GM23248 (cell line): ENCODE results near the gene WDR27. TPM values are rescaled to one million over a fixed set of nuclear protein-coding genes. Genes with fewer than 3 reads are reported as not detected.
A peak's percentile ranks its signal among the peaks of the same experiment; 100 is the strongest.

Experiments used
- DNase-seq: peaks from one replicate; pipeline ENCODE4 v3.0.0-alpha.2; 2015
- H2AFZ ChIP-seq: fragments of 200-600 bp; sonication (generic); 2 replicates; pipeline ENCODE4 v1.6.1; 2016; ENCODE audit warnings: antibody characterized with exemption
- H3F3A ChIP-seq: fragments of 200-600 bp; sonication (generic); 2 replicates; pipeline ENCODE4 v1.6.1; 2016; ENCODE audit warnings: mild to moderate bottlenecking, antibody characterized with exemption, mixed run types; ENCODE audit not compliant: insufficient read depth
- H3K27ac ChIP-seq: fragments of 200-600 bp; sonication (generic); 2 replicates; pipeline ENCODE4 v1.5.1; 2016; ENCODE audit warnings: mild to moderate bottlenecking
- H3K27me3 ChIP-seq: fragments of 200-600 bp; sonication (generic); replicated peaks from 2 replicates; pipeline ENCODE4 v1.6.1; 2016; ENCODE audit warnings: mild to moderate bottlenecking; ENCODE audit not compliant: insufficient read depth
- H3K36me3 ChIP-seq: fragments of 200-600 bp; sonication (generic); 2 replicates; pipeline ENCODE4 v1.6.1; 2016; ENCODE audit warnings: low read depth, mild to moderate bottlenecking
- H3K4me1 ChIP-seq: fragments of 200-600 bp; sonication (generic); 2 replicates; pipeline ENCODE4 v1.6.1; 2016; ENCODE audit warnings: mild to moderate bottlenecking; ENCODE audit not compliant: insufficient read depth
- H3K4me2 ChIP-seq: fragments of 200-600 bp; sonication (generic); one replicate; pipeline ENCODE4 v1.6.1; 2016; ENCODE audit warnings: mild to moderate bottlenecking; ENCODE audit not compliant: unreplicated experiment
- H3K4me3 ChIP-seq: fragments of 200-600 bp; sonication (generic); 2 replicates; pipeline ENCODE4 v1.5.1; 2016; ENCODE audit warnings: mild to moderate bottlenecking
- H3K79me2 ChIP-seq: fragments of 200-600 bp; sonication (generic); 2 replicates; pipeline ENCODE4 v1.6.1; 2016; ENCODE audit warnings: mild to moderate bottlenecking; ENCODE audit not compliant: insufficient read depth
- H3K9ac ChIP-seq: fragments of 200-600 bp; sonication (generic); 2 replicates; pipeline ENCODE4 v1.6.1; 2016; ENCODE audit warnings: mild to moderate bottlenecking
- H3K9me2 ChIP-seq: fragments of 200-600 bp; sonication (generic); 2 replicates; pipeline ENCODE4 v1.6.1; 2016; ENCODE audit warnings: mixed run types, mild to moderate bottlenecking, moderate library complexity; ENCODE audit not compliant: insufficient read depth
- H3K9me3 ChIP-seq: fragments of 200-600 bp; sonication (generic); one replicate; pipeline ENCODE4 v1.6.1; 2017; ENCODE audit warnings: low read depth
- H4K20me1 ChIP-seq: fragments of 200-600 bp; sonication (generic); 2 replicates; pipeline ENCODE4 v1.6.0; 2016; ENCODE audit not compliant: insufficient read depth
- EZH2 ChIP-seq: fragments of 200-600 bp; sonication (generic); IDR thresholded peaks from 2 replicates; pipeline ENCODE4 v1.6.1; 2018; ENCODE audit warnings: antibody characterized with exemption, mild to moderate bottlenecking; ENCODE audit not compliant: insufficient read depth, poor library complexity, severe bottlenecking
- EZH2phosphoT487 ChIP-seq: fragments of 200-600 bp; sonication (generic); IDR thresholded peaks from 2 replicates; pipeline ENCODE4 v1.6.1; 2018; ENCODE audit warnings: antibody characterized with exemption, moderate library complexity, mild to moderate bottlenecking, low read depth; ENCODE audit not compliant: insufficient read depth
- WGBS, 2 experiments: methylation state at CpG; one replicate each; pipeline ENCODE4 v1.1.6; 2015 to 2017; ENCODE audit warnings: low lambda C conversion rate in 2 of 2, low coverage in 1 of 2; ENCODE audit errors: missing lambda C conversion rate in 2 of 2; 5-methylcytosine and 5-hydroxymethylcytosine counted together
- in situ Hi-C: fragments of 300-500 bp; cut with MboI; formaldehyde crosslinking; loops from 2 replicates; pipeline ENCODE4 v1.15.0; 2020
- polyA plus RNA-seq: library from polyadenylated mRNA; unstranded; fragments of >200 nt; fragmentation: Nextera tagmentation; extraction: Ambion mirVana; gene quantifications from 2 replicates; pipeline ENCODE4 v1.2.1, GENCODE V29; 2016
- total RNA-seq: library from RNA; depleted of rRNA; stranded (reverse); fragments of >200 nt; shearing (Covaris generic); gene quantifications from 2 replicates; pipeline ENCODE4 v1.2.3, GENCODE V29; 2014; rRNA removed

The WDR27 gene
- total and polyA plus RNA-seq, 2 experiments from 2014 or later, result 9.2 to 9.3 TPM

DNA sequence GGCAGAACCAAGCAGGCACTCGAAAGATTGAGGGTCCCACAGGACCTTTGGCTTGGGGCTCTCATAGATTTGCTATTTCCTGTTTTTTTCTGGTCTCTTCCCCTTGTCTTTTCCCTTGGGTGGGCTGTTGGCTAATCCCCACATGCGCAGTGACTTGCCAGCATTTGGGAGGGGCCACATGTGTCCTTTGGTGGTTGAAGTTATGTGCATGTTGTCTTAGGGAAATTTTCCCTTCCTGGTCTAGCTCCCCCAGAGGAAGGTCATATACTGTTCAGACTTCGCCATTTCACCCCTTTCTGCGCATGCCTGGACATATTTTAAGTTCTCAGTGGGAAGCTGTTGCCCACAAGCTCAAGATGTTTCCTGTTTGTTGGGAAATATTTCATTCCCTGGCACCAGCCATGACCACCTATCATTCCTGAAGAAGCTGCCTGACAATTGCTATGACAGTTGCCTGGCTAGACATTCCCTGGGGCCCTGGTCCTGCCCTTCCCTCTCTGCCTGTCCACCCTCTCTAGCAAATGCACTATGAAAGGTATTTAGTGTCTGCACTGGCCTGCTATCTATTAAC is 292.0 kb downstream of the WDR27 start:
- H3K4me3 ChIP-seq, result no peak overlapping the region
- no peak overlapping the region for H2AFZ ChIP-seq
- H3F3A ChIP-seq, result no peaks in the 10 kb centered on the region
- TF ChIP-seq EZH2 (no peak), EZH2phosphoT487 (no peak)
- H3K9ac ChIP-seq, result no peak overlapping the region
- no peak for DNase-seq
- no peaks in the 10 kb centered on the region for H3K36me3 ChIP-seq
- H3K27me3 ChIP-seq, result no peaks in the 10 kb centered on the region
- no peaks in the 10 kb centered on the region for H3K79me2 ChIP-seq
- H3K27ac ChIP-seq, result no peak overlapping the region
- H3K9me2 ChIP-seq, result no peaks in the 10 kb centered on the region
- in situ Hi-C loops, result no loop called here
- H4K20me1 ChIP-seq, result no peaks in the 10 kb centered on the region
- no peaks in the 10 kb centered on the region for H3K9me3 ChIP-seq
- H3K4me1 ChIP-seq, result peaks cover 12% of the 10 kb centered on the region
- 91 to 97% methylated on average over 4 of the region's 4 CpGs for WGBS, 2 experiments
- no peak overlapping the region for H3K4me2 ChIP-seq

DNA sequence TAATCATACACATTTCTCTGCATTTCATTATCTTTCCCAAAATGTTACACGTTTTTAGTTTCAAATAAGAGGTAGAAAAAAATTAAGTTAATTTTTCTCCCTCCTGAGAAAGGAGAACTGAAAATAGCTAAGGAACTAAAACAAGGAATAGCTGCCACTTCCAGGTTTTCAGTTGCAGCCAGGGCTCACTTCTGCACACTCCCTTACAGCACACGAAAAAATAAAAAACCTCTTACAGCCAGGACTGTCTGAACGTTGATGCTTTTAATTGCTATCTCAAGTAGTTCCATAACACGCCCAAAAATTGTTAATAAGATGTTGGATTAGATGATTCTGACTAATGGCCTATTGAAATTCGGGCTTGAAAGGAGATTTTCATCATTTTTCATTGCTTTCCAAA is 294.5 kb downstream of the WDR27 start:
- in situ Hi-C loops, result no loop called here
- WGBS, 2 experiments, result 12 to 16% methylated on average over 5 of the region's 5 CpGs
- no peaks in the 10 kb centered on the region for H3K27me3 ChIP-seq
- no peaks in the 10 kb centered on the region for H3F3A ChIP-seq
- H3K4me1 ChIP-seq, result peaks cover 12% of the 10 kb centered on the region
- DNase-seq, result peak; percentile 9
- H2AFZ ChIP-seq, result peak overlapping the region; percentile 93
- H3K9me2 ChIP-seq, result no peaks in the 10 kb centered on the region
- H3K79me2 ChIP-seq, result no peaks in the 10 kb centered on the region
- no peaks in the 10 kb centered on the region for H3K36me3 ChIP-seq
- no peaks in the 10 kb centered on the region for H4K20me1 ChIP-seq
- no peaks in the 10 kb centered on the region for H3K9me3 ChIP-seq
- no peak overlapping the region for H3K27ac ChIP-seq
- peak overlapping the region; percentile 53 for H3K4me3 ChIP-seq
- TF ChIP-seq EZH2 (no peak), EZH2phosphoT487 (no peak)
- H3K9ac ChIP-seq, result peak overlapping the region; percentile 63
- H3K4me2 ChIP-seq, result peak overlapping the region; percentile 75

Other genes with a start within 250 kb of the WDR27 start
- 65.3 and 72.7 TPM in 2 replicates for gene C6orf120, start 97 bp upstream of the WDR27 start, total RNA-seq
- gene C6orf120, start 97 bp upstream of the WDR27 start, polyA plus RNA-seq, result 38.7 and 39.4 TPM in 2 replicates
- gene PHF10, start 22.5 kb upstream of the WDR27 start, total RNA-seq, result 8.5 and 10.7 TPM in 2 replicates
- gene PHF10, start 22.5 kb upstream of the WDR27 start, polyA plus RNA-seq, result 5.9 and 6.5 TPM in 2 replicates
- 0.89 and 1.5 TPM in 2 replicates for gene DYNLT2, start 49.5 kb upstream of the WDR27 start, total RNA-seq
- 0.51 and 0.62 TPM in 2 replicates for gene DYNLT2, start 49.5 kb upstream of the WDR27 start, polyA plus RNA-seq
- 15.6 and 22.3 TPM in 2 replicates for gene ERMARD, start 49.6 kb upstream of the WDR27 start, total RNA-seq
- gene ERMARD, start 49.6 kb upstream of the WDR27 start, polyA plus RNA-seq, result 18.3 and 22.0 TPM in 2 replicates